HepG2 (cell line): ENCODE measurements around the gene OSM.

Experiments used
- EZH2 ChIP-seq: conservative IDR thresholded peaks from 2 replicates; pipeline ENCODE4 v1.6.1; 2012; ENCODE audit warnings: mild to moderate bottlenecking, low read depth, low read length, moderate library complexity
- FOXM1 ChIP-seq: sonication (generic); formaldehyde crosslinking; IDR thresholded peaks from 2 replicates; pipeline ENCODE4 v1.5.0; 2020; ENCODE audit warnings: missing genetic modification reagents
- IRF2 ChIP-seq: IDR thresholded peaks from 2 replicates; pipeline ENCODE4 v1.6.1; 2018; ENCODE audit warnings: missing genetic modification reagents, missing compliant biosample characterization
- KAT8 ChIP-seq: IDR thresholded peaks from 2 replicates; pipeline ENCODE4 v1.6.1; 2016; ENCODE audit warnings: missing genetic modification reagents, missing compliant biosample characterization
- NFIC ChIP-seq: IDR thresholded peaks from 2 replicates; pipeline ENCODE4 v1.6.1; 2012; ENCODE audit warnings: mild to moderate bottlenecking, low read length, inconsistent platforms
- POLR2A ChIP-seq, 2 experiments: IDR thresholded peaks; 2 replicates each; pipeline ENCODE4 v1.6.1; 2011; ENCODE audit warnings: low read depth in 2 of 2, low read length in 2 of 2, mild to moderate bottlenecking in 1 of 2, moderate library complexity in 1 of 2; ENCODE audit not compliant: insufficient read depth in 1 of 2
- RAD21 ChIP-seq: fragments of 450-650 bp; formaldehyde crosslinking; IDR thresholded peaks from 2 replicates; pipeline ENCODE4 v1.5.0; 2020; ENCODE audit warnings: mild to moderate bottlenecking
- TAF1 ChIP-seq: sonication (generic); formaldehyde crosslinking; IDR thresholded peaks from 2 replicates; pipeline ENCODE4 v1.4.0; 2020; ENCODE audit warnings: missing genetic modification reagents
- ZNF644 ChIP-seq: IDR thresholded peaks from 2 replicates; pipeline ENCODE4 v1.6.1; 2016; ENCODE audit warnings: low read depth
- TF ChIP-seq, protein P1 (sequence below): sonication (generic); formaldehyde crosslinking; IDR thresholded peaks from 2 replicates; pipeline ENCODE4 v1.5.0; 2020; ENCODE audit warnings: mild to moderate bottlenecking, missing genetic modification reagents, moderate library complexity
- TF ChIP-seq, protein P2 (sequence below): sonication (generic); formaldehyde crosslinking; IDR thresholded peaks from 2 replicates; pipeline ENCODE4 v1.8.0; 2022; ENCODE audit warnings: mild to moderate bottlenecking, missing genetic modification reagents, moderate library complexity
- TF ChIP-seq, protein P3 (sequence below): sonication (generic); IDR thresholded peaks from 2 replicates; pipeline ENCODE4 v1.6.1; 2016; ENCODE audit warnings: low read depth, borderline replicate concordance
- TF ChIP-seq, protein P4 (sequence below): fragments of 450-650 bp; IDR thresholded peaks from 2 replicates; pipeline ENCODE4 v1.6.1; 2016
- TF ChIP-seq, protein P5 (sequence below): fragments of 450-650 bp; IDR thresholded peaks from 2 replicates; pipeline ENCODE4 v1.6.1; 2017; ENCODE audit warnings: mild to moderate bottlenecking

DNA sequence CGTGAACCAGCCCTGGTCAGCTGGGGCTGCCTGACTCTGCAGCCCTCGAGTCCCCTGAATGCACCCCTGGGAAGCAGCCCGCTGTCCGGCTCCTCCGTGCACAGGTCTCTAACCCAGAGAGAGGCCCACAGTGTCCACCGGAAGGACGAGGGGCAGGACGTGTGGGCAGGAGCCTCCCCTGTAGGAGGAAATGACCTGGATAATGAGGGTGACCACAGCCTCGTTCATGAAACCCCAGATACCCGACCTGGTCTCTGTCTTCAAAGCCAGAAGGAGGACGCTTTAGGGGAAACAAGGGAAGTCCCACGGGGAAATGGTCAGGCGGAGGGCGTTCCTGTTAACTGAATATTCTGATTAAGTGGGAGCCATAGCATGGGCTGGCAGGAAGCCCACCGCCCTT lies 43.3 kb downstream of the OSM start:
- TF ChIP-seq, protein P1, sequence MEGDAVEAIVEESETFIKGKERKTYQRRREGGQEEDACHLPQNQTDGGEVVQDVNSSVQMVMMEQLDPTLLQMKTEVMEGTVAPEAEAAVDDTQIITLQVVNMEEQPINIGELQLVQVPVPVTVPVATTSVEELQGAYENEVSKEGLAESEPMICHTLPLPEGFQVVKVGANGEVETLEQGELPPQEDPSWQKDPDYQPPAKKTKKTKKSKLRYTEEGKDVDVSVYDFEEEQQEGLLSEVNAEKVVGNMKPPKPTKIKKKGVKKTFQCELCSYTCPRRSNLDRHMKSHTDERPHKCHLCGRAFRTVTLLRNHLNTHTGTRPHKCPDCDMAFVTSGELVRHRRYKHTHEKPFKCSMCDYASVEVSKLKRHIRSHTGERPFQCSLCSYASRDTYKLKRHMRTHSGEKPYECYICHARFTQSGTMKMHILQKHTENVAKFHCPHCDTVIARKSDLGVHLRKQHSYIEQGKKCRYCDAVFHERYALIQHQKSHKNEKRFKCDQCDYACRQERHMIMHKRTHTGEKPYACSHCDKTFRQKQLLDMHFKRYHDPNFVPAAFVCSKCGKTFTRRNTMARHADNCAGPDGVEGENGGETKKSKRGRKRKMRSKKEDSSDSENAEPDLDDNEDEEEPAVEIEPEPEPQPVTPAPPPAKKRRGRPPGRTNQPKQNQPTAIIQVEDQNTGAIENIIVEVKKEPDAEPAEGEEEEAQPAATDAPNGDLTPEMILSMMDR (CRISPR knock-in tag) = no peak
- TF ChIP-seq, protein P2, sequence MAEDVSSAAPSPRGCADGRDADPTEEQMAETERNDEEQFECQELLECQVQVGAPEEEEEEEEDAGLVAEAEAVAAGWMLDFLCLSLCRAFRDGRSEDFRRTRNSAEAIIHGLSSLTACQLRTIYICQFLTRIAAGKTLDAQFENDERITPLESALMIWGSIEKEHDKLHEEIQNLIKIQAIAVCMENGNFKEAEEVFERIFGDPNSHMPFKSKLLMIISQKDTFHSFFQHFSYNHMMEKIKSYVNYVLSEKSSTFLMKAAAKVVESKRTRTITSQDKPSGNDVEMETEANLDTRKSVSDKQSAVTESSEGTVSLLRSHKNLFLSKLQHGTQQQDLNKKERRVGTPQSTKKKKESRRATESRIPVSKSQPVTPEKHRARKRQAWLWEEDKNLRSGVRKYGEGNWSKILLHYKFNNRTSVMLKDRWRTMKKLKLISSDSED (CRISPR knock-in tag) = no peak
- TF ChIP-seq POLR2A (IDR thresholded peaks at IDR 0.05; ENCODE audit: insufficient read depth in 1 of 2, low read depth in 2 of 2, low read length in 2 of 2) (no peak), EZH2 (no peak), ZNF644 (CRISPR knock-in tag) (no peak), RAD21 (CRISPR knock-in tag) (no peak), FOXM1 (CRISPR knock-in tag) (no peak), TAF1 (CRISPR knock-in tag) (no peak), NFIC (no peak), IRF2 (CRISPR knock-in tag) (no peak), KAT8 (CRISPR knock-in tag) (no peak)
- TF ChIP-seq, protein P3, sequence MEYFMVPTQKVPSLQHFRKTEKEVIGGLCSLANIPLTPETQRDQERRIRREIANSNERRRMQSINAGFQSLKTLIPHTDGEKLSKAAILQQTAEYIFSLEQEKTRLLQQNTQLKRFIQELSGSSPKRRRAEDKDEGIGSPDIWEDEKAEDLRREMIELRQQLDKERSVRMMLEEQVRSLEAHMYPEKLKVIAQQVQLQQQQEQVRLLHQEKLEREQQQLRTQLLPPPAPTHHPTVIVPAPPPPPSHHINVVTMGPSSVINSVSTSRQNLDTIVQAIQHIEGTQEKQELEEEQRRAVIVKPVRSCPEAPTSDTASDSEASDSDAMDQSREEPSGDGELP = no peak
- TF ChIP-seq, protein P4, sequence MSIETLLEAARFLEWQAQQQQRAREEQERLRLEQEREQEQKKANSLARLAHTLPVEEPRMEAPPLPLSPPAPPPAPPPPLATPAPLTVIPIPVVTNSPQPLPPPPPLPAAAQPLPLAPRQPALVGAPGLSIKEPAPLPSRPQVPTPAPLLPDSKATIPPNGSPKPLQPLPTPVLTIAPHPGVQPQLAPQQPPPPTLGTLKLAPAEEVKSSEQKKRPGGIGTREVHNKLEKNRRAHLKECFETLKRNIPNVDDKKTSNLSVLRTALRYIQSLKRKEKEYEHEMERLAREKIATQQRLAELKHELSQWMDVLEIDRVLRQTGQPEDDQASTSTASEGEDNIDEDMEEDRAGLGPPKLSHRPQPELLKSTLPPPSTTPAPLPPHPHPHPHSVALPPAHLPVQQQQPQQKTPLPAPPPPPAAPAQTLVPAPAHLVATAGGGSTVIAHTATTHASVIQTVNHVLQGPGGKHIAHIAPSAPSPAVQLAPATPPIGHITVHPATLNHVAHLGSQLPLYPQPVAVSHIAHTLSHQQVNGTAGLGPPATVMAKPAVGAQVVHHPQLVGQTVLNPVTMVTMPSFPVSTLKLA = no peak
- TF ChIP-seq, protein P5, sequence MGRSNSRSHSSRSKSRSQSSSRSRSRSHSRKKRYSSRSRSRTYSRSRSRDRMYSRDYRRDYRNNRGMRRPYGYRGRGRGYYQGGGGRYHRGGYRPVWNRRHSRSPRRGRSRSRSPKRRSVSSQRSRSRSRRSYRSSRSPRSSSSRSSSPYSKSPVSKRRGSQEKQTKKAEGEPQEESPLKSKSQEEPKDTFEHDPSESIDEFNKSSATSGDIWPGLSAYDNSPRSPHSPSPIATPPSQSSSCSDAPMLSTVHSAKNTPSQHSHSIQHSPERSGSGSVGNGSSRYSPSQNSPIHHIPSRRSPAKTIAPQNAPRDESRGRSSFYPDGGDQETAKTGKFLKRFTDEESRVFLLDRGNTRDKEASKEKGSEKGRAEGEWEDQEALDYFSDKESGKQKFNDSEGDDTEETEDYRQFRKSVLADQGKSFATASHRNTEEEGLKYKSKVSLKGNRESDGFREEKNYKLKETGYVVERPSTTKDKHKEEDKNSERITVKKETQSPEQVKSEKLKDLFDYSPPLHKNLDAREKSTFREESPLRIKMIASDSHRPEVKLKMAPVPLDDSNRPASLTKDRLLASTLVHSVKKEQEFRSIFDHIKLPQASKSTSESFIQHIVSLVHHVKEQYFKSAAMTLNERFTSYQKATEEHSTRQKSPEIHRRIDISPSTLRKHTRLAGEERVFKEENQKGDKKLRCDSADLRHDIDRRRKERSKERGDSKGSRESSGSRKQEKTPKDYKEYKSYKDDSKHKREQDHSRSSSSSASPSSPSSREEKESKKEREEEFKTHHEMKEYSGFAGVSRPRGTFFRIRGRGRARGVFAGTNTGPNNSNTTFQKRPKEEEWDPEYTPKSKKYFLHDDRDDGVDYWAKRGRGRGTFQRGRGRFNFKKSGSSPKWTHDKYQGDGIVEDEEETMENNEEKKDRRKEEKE = no peak
